ENCODE results near the gene TEX48. TPM values are rescaled to one million over a fixed set of nuclear protein-coding genes. Genes with fewer than 3 reads are reported as not detected.
A peak's percentile ranks its signal among the peaks of the same experiment; 100 is the strongest.

The TEX48 gene
- polyA plus RNA-seq, 1 donor from 2014 or later = not detected

DNA sequence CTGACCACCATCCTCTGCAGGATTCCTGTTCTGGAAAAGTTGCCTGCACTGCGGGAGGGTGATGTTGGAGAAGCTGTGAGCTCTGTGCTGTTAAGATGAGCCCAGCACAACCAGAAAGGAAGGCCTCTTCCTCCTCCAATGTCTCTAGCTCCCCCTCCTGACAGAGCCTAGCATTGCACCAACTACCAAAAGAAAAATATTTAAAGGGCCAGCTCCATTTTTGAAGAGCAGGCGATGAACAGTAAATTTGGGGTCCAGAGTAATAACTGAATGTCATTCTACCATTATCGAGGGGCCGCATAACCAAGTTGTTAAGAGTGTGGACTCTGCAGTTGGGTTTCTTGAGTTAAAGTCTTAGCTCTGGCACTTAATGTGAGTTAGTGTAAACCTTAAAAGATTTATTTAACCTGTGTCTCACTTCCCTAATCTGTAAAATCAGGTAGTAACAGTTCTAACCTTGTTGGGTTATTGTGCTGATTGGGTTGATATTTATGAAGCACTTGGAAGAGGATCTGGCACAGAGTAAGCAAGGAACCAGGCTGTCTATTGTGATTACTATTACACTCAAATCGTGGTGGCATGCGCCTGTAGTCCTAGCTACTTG, 28.3 kb downstream of the TEX48 start:
- Histone ChIP-seq H2AFZ (ENCODE audit: low read depth, low read length) (no peak overlapping the region), H3K4me3 (ENCODE audit: low read length) (no peak overlapping the region), H3K27ac (ENCODE audit: low read length) (no peak overlapping the region)

DNA sequence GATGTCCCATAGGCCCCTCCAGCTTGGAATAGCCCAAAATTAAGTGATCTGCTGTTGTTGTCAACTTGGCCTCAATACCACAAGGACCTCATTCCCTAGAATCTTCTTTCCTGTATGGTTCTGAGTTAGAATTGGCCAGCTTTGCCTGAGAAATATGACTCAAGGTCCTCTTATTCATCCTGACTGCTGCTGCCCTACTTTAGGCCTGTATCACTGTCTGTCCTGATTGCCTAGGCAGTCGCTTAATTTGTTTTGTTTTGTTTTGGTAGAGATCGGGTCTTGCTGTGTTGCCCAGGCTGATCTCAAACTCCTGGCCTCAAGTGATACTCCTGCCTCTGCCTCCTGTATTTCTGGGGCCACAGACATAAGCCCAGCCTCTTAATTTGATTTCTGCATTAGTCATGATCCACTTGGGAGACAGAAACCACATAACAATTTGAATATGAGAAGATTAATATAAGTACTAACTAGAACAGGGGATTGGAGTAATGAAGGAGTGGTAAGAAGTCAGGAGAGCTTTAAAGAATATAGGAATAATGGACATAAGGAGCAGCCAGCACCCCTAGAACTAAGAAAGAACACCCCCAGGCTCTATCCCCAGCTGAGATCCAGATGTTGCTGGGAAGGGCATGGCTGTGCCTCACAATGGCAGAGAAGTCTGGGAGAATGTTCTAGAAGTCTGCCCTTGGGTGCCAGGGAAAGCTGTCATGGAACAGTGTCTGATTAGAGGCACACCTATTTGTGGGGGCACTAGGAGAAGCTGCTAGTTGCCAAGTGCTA, 29.0 kb downstream of the TEX48 start:
- Histone ChIP-seq H3F3A (ENCODE audit: insufficient read depth, low read length, poor library complexity, severe bottlenecking) (no peaks in the 10 kb centered on the region), H3K27ac (ENCODE audit: low read length) (no peak overlapping the region), H3K9ac (ENCODE audit: low read length) (no peak overlapping the region), H4K20me1 (ENCODE audit: insufficient read depth) (no peaks in the 10 kb centered on the region), H3K36me3 (ENCODE audit: insufficient read depth, low read length) (no peaks in the 10 kb centered on the region), H3K27me3 (ENCODE audit: insufficient read depth, low read depth, low read length) (no peaks in the 10 kb centered on the region), H3K79me2 (replicated peaks; ENCODE audit: insufficient read depth, low read length) (no peaks in the 10 kb centered on the region), H3K4me2 (ENCODE audit: low read length) (no peak overlapping the region), H3K4me3 (ENCODE audit: low read length) (no peak overlapping the region), H2AFZ (ENCODE audit: low read depth, low read length) (no peak overlapping the region), H3K9me2 (ENCODE audit: insufficient read depth, low read length) (no peaks in the 10 kb centered on the region), H3K9me3 (ENCODE audit: low read length) (no peaks in the 10 kb centered on the region)
- TF ChIP-seq RAD21 (conservative IDR thresholded peaks at IDR 0.05) (no peak), EP300 (conservative IDR thresholded peaks at IDR 0.05; ENCODE audit: poor library complexity, severe bottlenecking) (no peak), TAF1 (IDR thresholded peaks at IDR 0.05; ENCODE audit: low read depth) (no peak), MXI1 (conservative IDR thresholded peaks at IDR 0.05; ENCODE audit: poor library complexity, severe bottlenecking) (no peak), SMC3 (conservative IDR thresholded peaks at IDR 0.05; ENCODE audit: poor library complexity) (no peak), EZH2 (IDR thresholded peaks at IDR 0.05; ENCODE audit: borderline replicate concordance, insufficient read depth, low read length, poor library complexity, severe bottlenecking) (no peak), POLR2AphosphoS5 (IDR thresholded peaks at IDR 0.05) (no peak)
- TF ChIP-seq, protein P1, sequence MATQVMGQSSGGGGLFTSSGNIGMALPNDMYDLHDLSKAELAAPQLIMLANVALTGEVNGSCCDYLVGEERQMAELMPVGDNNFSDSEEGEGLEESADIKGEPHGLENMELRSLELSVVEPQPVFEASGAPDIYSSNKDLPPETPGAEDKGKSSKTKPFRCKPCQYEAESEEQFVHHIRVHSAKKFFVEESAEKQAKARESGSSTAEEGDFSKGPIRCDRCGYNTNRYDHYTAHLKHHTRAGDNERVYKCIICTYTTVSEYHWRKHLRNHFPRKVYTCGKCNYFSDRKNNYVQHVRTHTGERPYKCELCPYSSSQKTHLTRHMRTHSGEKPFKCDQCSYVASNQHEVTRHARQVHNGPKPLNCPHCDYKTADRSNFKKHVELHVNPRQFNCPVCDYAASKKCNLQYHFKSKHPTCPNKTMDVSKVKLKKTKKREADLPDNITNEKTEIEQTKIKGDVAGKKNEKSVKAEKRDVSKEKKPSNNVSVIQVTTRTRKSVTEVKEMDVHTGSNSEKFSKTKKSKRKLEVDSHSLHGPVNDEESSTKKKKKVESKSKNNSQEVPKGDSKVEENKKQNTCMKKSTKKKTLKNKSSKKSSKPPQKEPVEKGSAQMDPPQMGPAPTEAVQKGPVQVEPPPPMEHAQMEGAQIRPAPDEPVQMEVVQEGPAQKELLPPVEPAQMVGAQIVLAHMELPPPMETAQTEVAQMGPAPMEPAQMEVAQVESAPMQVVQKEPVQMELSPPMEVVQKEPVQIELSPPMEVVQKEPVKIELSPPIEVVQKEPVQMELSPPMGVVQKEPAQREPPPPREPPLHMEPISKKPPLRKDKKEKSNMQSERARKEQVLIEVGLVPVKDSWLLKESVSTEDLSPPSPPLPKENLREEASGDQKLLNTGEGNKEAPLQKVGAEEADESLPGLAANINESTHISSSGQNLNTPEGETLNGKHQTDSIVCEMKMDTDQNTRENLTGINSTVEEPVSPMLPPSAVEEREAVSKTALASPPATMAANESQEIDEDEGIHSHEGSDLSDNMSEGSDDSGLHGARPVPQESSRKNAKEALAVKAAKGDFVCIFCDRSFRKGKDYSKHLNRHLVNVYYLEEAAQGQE (IDR thresholded peaks at IDR 0.05; ENCODE audit: borderline replicate concordance) = no peak
- TF ChIP-seq, protein P2, sequence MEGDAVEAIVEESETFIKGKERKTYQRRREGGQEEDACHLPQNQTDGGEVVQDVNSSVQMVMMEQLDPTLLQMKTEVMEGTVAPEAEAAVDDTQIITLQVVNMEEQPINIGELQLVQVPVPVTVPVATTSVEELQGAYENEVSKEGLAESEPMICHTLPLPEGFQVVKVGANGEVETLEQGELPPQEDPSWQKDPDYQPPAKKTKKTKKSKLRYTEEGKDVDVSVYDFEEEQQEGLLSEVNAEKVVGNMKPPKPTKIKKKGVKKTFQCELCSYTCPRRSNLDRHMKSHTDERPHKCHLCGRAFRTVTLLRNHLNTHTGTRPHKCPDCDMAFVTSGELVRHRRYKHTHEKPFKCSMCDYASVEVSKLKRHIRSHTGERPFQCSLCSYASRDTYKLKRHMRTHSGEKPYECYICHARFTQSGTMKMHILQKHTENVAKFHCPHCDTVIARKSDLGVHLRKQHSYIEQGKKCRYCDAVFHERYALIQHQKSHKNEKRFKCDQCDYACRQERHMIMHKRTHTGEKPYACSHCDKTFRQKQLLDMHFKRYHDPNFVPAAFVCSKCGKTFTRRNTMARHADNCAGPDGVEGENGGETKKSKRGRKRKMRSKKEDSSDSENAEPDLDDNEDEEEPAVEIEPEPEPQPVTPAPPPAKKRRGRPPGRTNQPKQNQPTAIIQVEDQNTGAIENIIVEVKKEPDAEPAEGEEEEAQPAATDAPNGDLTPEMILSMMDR (IDR thresholded peaks at IDR 0.05; ENCODE audit: poor library complexity, severe bottlenecking) = no peak

More for the DNA sequence above, 28.3 kb downstream of the TEX48 start:
- no peaks in the 10 kb centered on the region for H3K27me3 ChIP-seq (ENCODE audit: insufficient read depth, low read depth, low read length)
- TF ChIP-seq POLR2AphosphoS5 (IDR thresholded peaks at IDR 0.05) = no peak
- peak; percentile 64 for TF ChIP-seq RAD21 (conservative IDR thresholded peaks at IDR 0.05)
- TF ChIP-seq SMC3 (conservative IDR thresholded peaks at IDR 0.05; ENCODE audit: poor library complexity) = peak; percentile 69
- TF ChIP-seq, protein P2 (IDR thresholded peaks at IDR 0.05; ENCODE audit: poor library complexity, severe bottlenecking) = peak; percentile 62
- H3K79me2 ChIP-seq (replicated peaks; ENCODE audit: insufficient read depth, low read length) = no peaks in the 10 kb centered on the region
- no peaks in the 10 kb centered on the region for H3K9me2 ChIP-seq (ENCODE audit: insufficient read depth, low read length)
- no peaks in the 10 kb centered on the region for H4K20me1 ChIP-seq (ENCODE audit: insufficient read depth)
- H3K9me3 ChIP-seq (ENCODE audit: low read length) = no peaks in the 10 kb centered on the region
- no peaks in the 10 kb centered on the region for H3F3A ChIP-seq (ENCODE audit: insufficient read depth, low read length, poor library complexity, severe bottlenecking)
- H3K4me2 ChIP-seq (ENCODE audit: low read length) = no peak overlapping the region
- no peak overlapping the region for H3K9ac ChIP-seq (ENCODE audit: low read length)
- no peaks in the 10 kb centered on the region for H3K36me3 ChIP-seq (ENCODE audit: insufficient read depth, low read length)
